Measurements from ENCODE around the gene CRABP2. TPM values are rescaled to one million over a fixed set of nuclear protein-coding genes. Genes with fewer than 3 reads are reported as not detected.

The CRABP2 gene
- total and polyA plus RNA-seq, 11 donors = 0.46 to 11.4 (median 1.4) TPM; not detected in 3

GRCh38 chr1:156742801-156743200, 37.4 kb upstream of the CRABP2 start:
- WGBS, 4 donors = 83 to 95% (median 94%) methylated on average over 4 of the region's 4 CpGs
- Histone ChIP-seq H3K27me3 (no peaks in the 10 kb centered on the region), H3K4me3 (no peak overlapping the region), H3K27ac (no peak overlapping the region), H3K4me1 (peaks cover 14 to 51% (median 41%) of the 10 kb centered on the region in 12 donors), H3K9me3 (no peaks in the 10 kb centered on the region), H3K36me3 (peaks cover 0 to 41% (median 30%) of the 10 kb centered on the region in 9 donors)
- TF ChIP-seq CTCF (IDR thresholded peaks at IDR 0.05) (no peak), POLR2A (IDR thresholded peaks at IDR 0.05) (no peak)
- ATAC-seq = no peak
- intact Hi-C loops (cut with DNase I) = no loop called here
- DNase-seq = peak in 1 of 5 donors; percentile 8

- no peaks in the 10 kb centered on the region for H3K27me3 ChIP-seq
- H3K27ac ChIP-seq = peak overlapping the region in 9 of 12 donors; percentile 83 to 94 (median 89)
- H3K36me3 ChIP-seq = peaks cover 0 to 49% (median 37%) of the 10 kb centered on the region in 9 donors
- intact Hi-C loops (cut with DNase I) = no loop called here
- DNase-seq (no peak), ATAC-seq (no peak)
- H3K4me1 ChIP-seq = peaks cover 11 to 44% (median 35%) of the 10 kb centered on the region in 12 donors
- no peak overlapping the region for H3K4me3 ChIP-seq
- 86 to 91% (median 90%) methylated on average over 3 of the region's 3 CpGs for WGBS, 4 donors
- TF ChIP-seq POLR2A (IDR thresholded peaks at IDR 0.05) = no peak
- no peak for TF ChIP-seq CTCF (IDR thresholded peaks at IDR 0.05)
- H3K9me3 ChIP-seq = no peaks in the 10 kb centered on the region
These were observed 36.6 kb upstream of the CRABP2 start for GRCh38 chr1:156742017-156742416.

- no peaks in the 10 kb centered on the region for H3K27me3 ChIP-seq
- H3K4me1 ChIP-seq = peaks cover 11 to 40% (median 33%) of the 10 kb centered on the region in 12 donors
- intact Hi-C loops (cut with DNase I) = loop anchor here in 5 of 10 donors (1.0 to 2.0 kb wide), 3 partner anchors 13 to 26 kb away; partner anchors contain the start of genes PRCC (in 5 of the 5), ISG20L2 (in 1 of the 5) and METTL25B (in 1 of the 5)
- H3K9me3 ChIP-seq = no peaks in the 10 kb centered on the region
- ATAC-seq (peak in 1 of 4 donors; percentile 5), DNase-seq (no peak)
- H3K27ac ChIP-seq = peak overlapping the region; percentile 66 to 94 (median 88)
- peaks cover 0 to 54% (median 42%) of the 10 kb centered on the region in 9 donors for H3K36me3 ChIP-seq
- H3K4me3 ChIP-seq = peak overlapping the region in 10 of 12 donors; percentile 15 to 89 (median 74)
- WGBS, 4 donors = 52 to 54% (median 53%) methylated on average over 8 of the region's 8 CpGs
- TF ChIP-seq CTCF (IDR thresholded peaks at IDR 0.05) (no peak), POLR2A (IDR thresholded peaks at IDR 0.05) (no peak)
These were observed 36.1 kb upstream of the CRABP2 start for GRCh38 chr1:156741481-156741983.

GRCh38 chr1:156740741-156741480, 35.5 kb upstream of the CRABP2 start, which contains the start of gene MRPL24:
Gene MRPL24 (minus strand): TSS chr1:156741088. CDS start chr1:156738704, 2,384 bp downstream.
- intact Hi-C loops (cut with DNase I) = loop anchor here in 5 of 10 donors (1.0 to 2.0 kb wide), 3 partner anchors 13 to 26 kb away; partner anchors contain the start of genes PRCC (in 5 of the 5), ISG20L2 (in 1 of the 5) and METTL25B (in 1 of the 5)
- 0% methylated on average over 22 to 38 of the region's 38 CpGs for WGBS, 4 donors
- Histone ChIP-seq H3K27ac (peak within 1 kb of the TSS; percentile 66 to 94 (median 88)), H3K27me3 (no peaks in the 10 kb centered on the region), H3K4me1 (peaks cover 5 to 34% (median 27%) of the 10 kb centered on the region in 12 donors), H3K4me3 (peak within 1 kb of the TSS; percentile 41 to 94 (median 74)), H3K36me3 (peaks cover 0 to 60% (median 48%) of the 10 kb centered on the region in 9 donors), H3K9me3 (no peaks in the 10 kb centered on the region)
- TF ChIP-seq CTCF (IDR thresholded peaks at IDR 0.05) (no peak), POLR2A (IDR thresholded peaks at IDR 0.05) (peak in 1 of 2 donors; percentile 47)
- DNase-seq = peak; percentile 97 to 98 (median 98)
- ATAC-seq = peak; percentile 92 to 97 (median 94)

Data from heart left ventricle (tissue), 16 donors.